Keratinocyte (primary cell): ENCODE results near the gene IZUMO1R. TPM values are rescaled to one million over a fixed set of nuclear protein-coding genes. Genes with fewer than 3 reads are reported as not detected.
"Not testable (repeated sequence)": the region's sequence is repeated elsewhere in the genome, so short reads cannot be mapped to it uniquely, and the experiment has no call there.

Experiments used
- DNase-seq: peaks from one replicate; pipeline ENCODE4 v3.0.0-alpha.2; 2011; ENCODE audit warnings: low read depth, missing footprints, low spot score
- FAIRE-seq: peaks from 2 replicates; lab custom pipeline; 2011; peaks lifted over from hg19 to GRCh38; lab: Jason Lieb, UNC
- H2AFZ ChIP-seq: 2 replicates; pipeline ENCODE4 v1.6.0; 2012; ENCODE audit warnings: low read length, control low read depth, inconsistent platforms; ENCODE audit not compliant: control insufficient read depth
- H3K27ac ChIP-seq: 2 replicates; pipeline ENCODE4 v1.5.1; 2011; ENCODE audit warnings: low read length; ENCODE audit not compliant: control insufficient read depth, insufficient read depth
- H3K27me3 ChIP-seq: 3 replicates; pipeline ENCODE4 v1.6.0; 2011; ENCODE audit warnings: low read length; ENCODE audit not compliant: control insufficient read depth, insufficient read depth; ENCODE audit errors: extremely low read depth
- H3K36me3 ChIP-seq, 2 experiments: 2 replicates in 1 of 2; 3 replicates in 1 of 2; pipeline ENCODE4 v1.5.1; 2011; ENCODE audit warnings: low read length in 2 of 2, mild to moderate bottlenecking in 1 of 2; ENCODE audit not compliant: control insufficient read depth in 2 of 2, insufficient read depth in 2 of 2; ENCODE audit errors: extremely low read depth in 1 of 2
- H3K4me1 ChIP-seq: 3 replicates; pipeline ENCODE4 v1.5.1; 2011; ENCODE audit warnings: low read length; ENCODE audit not compliant: control insufficient read depth, insufficient read depth; ENCODE audit errors: extremely low read depth
- H3K4me2 ChIP-seq: 3 replicates; pipeline ENCODE4 v1.6.0; 2011; ENCODE audit warnings: low read depth, low read length; ENCODE audit not compliant: control insufficient read depth, insufficient read depth; ENCODE audit errors: extremely low read depth
- H3K4me3 ChIP-seq, 3 experiments: fragments of 200-600 bp in 1 of 3; sonication (generic) in 1 of 3; 2 replicates in 2 of 3; 3 replicates in 1 of 3; pipeline ENCODE4 v1.5.1; 2011 to 2016; ENCODE audit warnings: low read length in 3 of 3, mild to moderate bottlenecking in 3 of 3, control low read depth in 2 of 3, inconsistent platforms in 1 of 3, low read depth in 1 of 3, mixed read lengths in 1 of 3, mixed run types in 1 of 3, moderate library complexity in 1 of 3; ENCODE audit not compliant: control insufficient read depth in 2 of 3, insufficient read depth in 2 of 3; ENCODE audit errors: extremely low read depth in 1 of 3
- H3K79me2 ChIP-seq: 2 replicates; pipeline ENCODE4 v1.6.0; 2012; ENCODE audit warnings: low read length; ENCODE audit not compliant: control insufficient read depth, insufficient read depth
- H3K9ac ChIP-seq: 3 replicates; pipeline ENCODE4 v1.6.0; 2011; ENCODE audit warnings: low read length; ENCODE audit not compliant: control insufficient read depth, insufficient read depth; ENCODE audit errors: extremely low read depth
- H3K9me1 ChIP-seq: 3 replicates; pipeline ENCODE4 v1.6.0; 2011; ENCODE audit warnings: low read length; ENCODE audit not compliant: control insufficient read depth, insufficient read depth; ENCODE audit errors: extremely low read depth
- H3K9me3 ChIP-seq: 2 replicates; pipeline ENCODE4 v1.5.1; 2012; ENCODE audit warnings: low read depth, low read length; ENCODE audit not compliant: control insufficient read depth
- H4K20me1 ChIP-seq: 3 replicates; pipeline ENCODE4 v1.6.0; 2011; ENCODE audit warnings: low read length; ENCODE audit not compliant: control insufficient read depth, insufficient read depth; ENCODE audit errors: extremely low read depth
- CTCF ChIP-seq, 3 experiments: IDR thresholded peaks in 1 of 3; conservative IDR thresholded peaks in 1 of 3; optimal IDR thresholded peaks in 1 of 3; 2 replicates in 2 of 3; 3 replicates in 1 of 3; pipeline versions ENCODE3 to v1.5.1; 2011; ENCODE audit warnings: low read length in 3 of 3, mild to moderate bottlenecking in 3 of 3, moderate library complexity in 2 of 3, control low read depth in 1 of 3, inconsistent platforms in 1 of 3; ENCODE audit not compliant: insufficient read depth in 2 of 3; ENCODE audit errors: extremely low read depth in 1 of 3
- EZH2 ChIP-seq: IDR thresholded peaks from one replicate; pipeline ENCODE4 v1.6.1; 2012; ENCODE audit warnings: inconsistent platforms, mild to moderate bottlenecking, low read length, moderate library complexity
- dilution Hi-C: fragments of 300-500 bp; cut with MboI; formaldehyde crosslinking; loops from one replicate; pipeline ENCODE4 v1.7.0; 2020; ENCODE audit warnings: low sequenced_read_pairs; ENCODE audit not compliant: extremely low pct_ligation_motif_present
- polyA plus RNA-seq, 5 experiments: library from polyadenylated mRNA; depleted of rRNA in 3 of 5; stranded (reverse) in 3 of 5; stranded (forward) in 1 of 5; unstranded in 1 of 5; fragments of >200 nt; gene quantifications; 1 replicate in 1 of 5; 2 replicates in 3 of 5; 3 replicates in 1 of 5; pipeline versions ENCODE4 v1.2.1 to v1.2.3, GENCODE V29; 2011 to 2012; ENCODE audit warnings: missing spikeins in 2 of 5, low read depth in 1 of 5, low replicate concordance in 1 of 5

Gene IZUMO1R
- polyA plus RNA-seq, 1 donor (not counting 4 experiments of a cell fraction or from before 2014, with no cell fraction given): not detected

- Histone ChIP-seq H2AFZ (no peak overlapping the region), H3K4me3 (no peak overlapping the region), H3K4me2 (no peak overlapping the region), H3K27me3 (no peaks in the 10 kb centered on the region), H3K27ac (no peak overlapping the region), H3K4me1 (no peaks in the 10 kb centered on the region), H3K79me2 (no peaks in the 10 kb centered on the region), H3K9me1 (no peaks in the 10 kb centered on the region), H3K9ac (no peak overlapping the region), H4K20me1 (no peaks in the 10 kb centered on the region), H3K36me3 (no peaks in the 10 kb centered on the region), H3K9me3 (no peaks in the 10 kb centered on the region)
- no peak for DNase-seq
- dilution Hi-C loops: no loop called here
- no peak for FAIRE-seq
- TF ChIP-seq CTCF (optimal IDR thresholded peaks at IDR 0.05 in 1 of 3, IDR thresholded peaks at IDR 0.05 in 1 of 3, conservative IDR thresholded peaks at IDR 0.05 in 1 of 3; ENCODE audit: extremely low read depth in 1 of 3, insufficient read depth in 2 of 3, low read length in 3 of 3) (no peak), EZH2 (no peak)
These were observed 27.4 kb upstream of the IZUMO1R start for GRCh38 chr11:94276943-94277342.

- H2AFZ ChIP-seq, H3K4me1 ChIP-seq, FAIRE-seq, H3K9ac ChIP-seq, H3K4me2 ChIP-seq, H3K27ac ChIP-seq, H4K20me1 ChIP-seq, H3K79me2 ChIP-seq, DNase-seq, dilution Hi-C loops, H3K9me1 ChIP-seq, H3K36me3 ChIP-seq, H3K4me3 ChIP-seq, H3K9me3 ChIP-seq, H3K27me3 ChIP-seq: not testable (repeated sequence)
These were observed 26.2 kb upstream of the IZUMO1R start for GRCh38 chr11:94278207-94278606.

GRCh38 chr11:94279996-94280395, 24.4 kb upstream of the IZUMO1R start:
- Histone ChIP-seq H3K9me1 (no peaks in the 10 kb centered on the region), H3K4me3 (no peak overlapping the region), H3K4me2 (no peak overlapping the region), H3K9me3 (no peaks in the 10 kb centered on the region), H4K20me1 (no peaks in the 10 kb centered on the region), H3K79me2 (no peaks in the 10 kb centered on the region), H3K27me3 (peaks cover 2% of the 10 kb centered on the region), H3K4me1 (no peaks in the 10 kb centered on the region), H3K27ac (no peak overlapping the region), H3K9ac (no peak overlapping the region), H2AFZ (no peak overlapping the region), H3K36me3 (no peaks in the 10 kb centered on the region)
- TF ChIP-seq EZH2 (no peak), CTCF (optimal IDR thresholded peaks at IDR 0.05 in 1 of 3, IDR thresholded peaks at IDR 0.05 in 1 of 3, conservative IDR thresholded peaks at IDR 0.05 in 1 of 3; ENCODE audit: extremely low read depth in 1 of 3, insufficient read depth in 2 of 3, low read length in 3 of 3) (no peak)
- no peak for FAIRE-seq
- dilution Hi-C loops: no loop called here
- DNase-seq: no peak
